Measurements from ENCODE around the gene MSANTD1.

DNA sequence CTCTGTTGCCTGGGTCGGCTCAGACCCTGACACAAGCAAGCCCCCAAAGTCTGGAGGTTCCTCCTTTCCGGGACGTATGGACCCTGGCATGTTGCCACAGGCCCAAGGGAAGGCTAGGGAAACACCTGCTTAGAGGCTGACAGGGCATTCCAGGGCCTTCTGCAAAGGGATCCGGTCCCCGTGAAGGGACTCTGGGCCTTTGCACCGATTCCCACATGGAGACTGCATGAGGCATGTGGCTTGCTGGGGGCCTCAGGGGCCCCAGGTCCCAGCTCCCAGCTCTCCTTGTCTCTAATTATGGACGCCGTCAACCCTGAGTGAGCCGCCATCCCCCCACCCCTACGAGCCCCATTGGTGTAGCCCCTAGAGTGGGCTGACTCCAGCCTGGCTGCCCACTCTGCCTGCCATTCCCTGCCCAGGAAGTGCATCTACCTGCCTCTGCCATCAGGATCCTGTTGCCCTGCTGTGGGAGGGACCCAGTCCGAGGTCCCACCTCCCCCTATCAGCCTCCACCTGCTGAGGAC, 39.7 kb downstream of the MSANTD1 start:
- TF ChIP-seq, protein P1, sequence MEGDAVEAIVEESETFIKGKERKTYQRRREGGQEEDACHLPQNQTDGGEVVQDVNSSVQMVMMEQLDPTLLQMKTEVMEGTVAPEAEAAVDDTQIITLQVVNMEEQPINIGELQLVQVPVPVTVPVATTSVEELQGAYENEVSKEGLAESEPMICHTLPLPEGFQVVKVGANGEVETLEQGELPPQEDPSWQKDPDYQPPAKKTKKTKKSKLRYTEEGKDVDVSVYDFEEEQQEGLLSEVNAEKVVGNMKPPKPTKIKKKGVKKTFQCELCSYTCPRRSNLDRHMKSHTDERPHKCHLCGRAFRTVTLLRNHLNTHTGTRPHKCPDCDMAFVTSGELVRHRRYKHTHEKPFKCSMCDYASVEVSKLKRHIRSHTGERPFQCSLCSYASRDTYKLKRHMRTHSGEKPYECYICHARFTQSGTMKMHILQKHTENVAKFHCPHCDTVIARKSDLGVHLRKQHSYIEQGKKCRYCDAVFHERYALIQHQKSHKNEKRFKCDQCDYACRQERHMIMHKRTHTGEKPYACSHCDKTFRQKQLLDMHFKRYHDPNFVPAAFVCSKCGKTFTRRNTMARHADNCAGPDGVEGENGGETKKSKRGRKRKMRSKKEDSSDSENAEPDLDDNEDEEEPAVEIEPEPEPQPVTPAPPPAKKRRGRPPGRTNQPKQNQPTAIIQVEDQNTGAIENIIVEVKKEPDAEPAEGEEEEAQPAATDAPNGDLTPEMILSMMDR (IDR thresholded peaks at IDR 0.05; ENCODE audit: poor library complexity, severe bottlenecking): no peak
- no peak for TF ChIP-seq POLR2AphosphoS5 (IDR thresholded peaks at IDR 0.05)
- no peak for TF ChIP-seq MXI1 (conservative IDR thresholded peaks at IDR 0.05; ENCODE audit: poor library complexity, severe bottlenecking)
- no peak for TF ChIP-seq EZH2 (IDR thresholded peaks at IDR 0.05; ENCODE audit: borderline replicate concordance, insufficient read depth, low read length, poor library complexity, severe bottlenecking)
- TF ChIP-seq, protein P2, sequence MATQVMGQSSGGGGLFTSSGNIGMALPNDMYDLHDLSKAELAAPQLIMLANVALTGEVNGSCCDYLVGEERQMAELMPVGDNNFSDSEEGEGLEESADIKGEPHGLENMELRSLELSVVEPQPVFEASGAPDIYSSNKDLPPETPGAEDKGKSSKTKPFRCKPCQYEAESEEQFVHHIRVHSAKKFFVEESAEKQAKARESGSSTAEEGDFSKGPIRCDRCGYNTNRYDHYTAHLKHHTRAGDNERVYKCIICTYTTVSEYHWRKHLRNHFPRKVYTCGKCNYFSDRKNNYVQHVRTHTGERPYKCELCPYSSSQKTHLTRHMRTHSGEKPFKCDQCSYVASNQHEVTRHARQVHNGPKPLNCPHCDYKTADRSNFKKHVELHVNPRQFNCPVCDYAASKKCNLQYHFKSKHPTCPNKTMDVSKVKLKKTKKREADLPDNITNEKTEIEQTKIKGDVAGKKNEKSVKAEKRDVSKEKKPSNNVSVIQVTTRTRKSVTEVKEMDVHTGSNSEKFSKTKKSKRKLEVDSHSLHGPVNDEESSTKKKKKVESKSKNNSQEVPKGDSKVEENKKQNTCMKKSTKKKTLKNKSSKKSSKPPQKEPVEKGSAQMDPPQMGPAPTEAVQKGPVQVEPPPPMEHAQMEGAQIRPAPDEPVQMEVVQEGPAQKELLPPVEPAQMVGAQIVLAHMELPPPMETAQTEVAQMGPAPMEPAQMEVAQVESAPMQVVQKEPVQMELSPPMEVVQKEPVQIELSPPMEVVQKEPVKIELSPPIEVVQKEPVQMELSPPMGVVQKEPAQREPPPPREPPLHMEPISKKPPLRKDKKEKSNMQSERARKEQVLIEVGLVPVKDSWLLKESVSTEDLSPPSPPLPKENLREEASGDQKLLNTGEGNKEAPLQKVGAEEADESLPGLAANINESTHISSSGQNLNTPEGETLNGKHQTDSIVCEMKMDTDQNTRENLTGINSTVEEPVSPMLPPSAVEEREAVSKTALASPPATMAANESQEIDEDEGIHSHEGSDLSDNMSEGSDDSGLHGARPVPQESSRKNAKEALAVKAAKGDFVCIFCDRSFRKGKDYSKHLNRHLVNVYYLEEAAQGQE (IDR thresholded peaks at IDR 0.05; ENCODE audit: borderline replicate concordance): no peak
- TF ChIP-seq EP300 (conservative IDR thresholded peaks at IDR 0.05; ENCODE audit: poor library complexity, severe bottlenecking): no peak

Measured in neural cell (in vitro differentiated cells).